Measurements from ENCODE around the gene MS4A12.

- TF ChIP-seq CTCF (IDR thresholded peaks at IDR 0.05) (no peak), POLR2A (IDR thresholded peaks at IDR 0.05) (no peak)
Measured at GRCh38 chr11:60500276-60500910, 7.8 kb downstream of the MS4A12 start.

All from esophagus squamous epithelium (tissue), 4 donors.